Osteoblast (primary cell): ENCODE results near the gene RBM39. TPM values are rescaled to one million over a fixed set of nuclear protein-coding genes. Genes with fewer than 3 reads are reported as not detected.
"Not testable (repeated sequence)": the region's sequence is repeated elsewhere in the genome, so short reads cannot be mapped to it uniquely, and the experiment has no call there.

Source experiments
- DNase-seq: peaks from one replicate; pipeline ENCODE4 v3.0.0; 2011; ENCODE audit warnings: low spot score, mixed read lengths; ENCODE audit not compliant: insufficient read length; ENCODE audit errors: missing footprints
- H2AFZ ChIP-seq: 2 replicates; pipeline ENCODE4 v1.6.0; 2011; ENCODE audit warnings: mild to moderate bottlenecking, low read length
- H3K27ac ChIP-seq: 2 replicates; pipeline ENCODE4 v1.5.1; 2011; ENCODE audit warnings: mild to moderate bottlenecking, low read depth, low read length, moderate library complexity
- H3K27me3 ChIP-seq: 2 replicates; pipeline ENCODE4 v1.6.0; 2012; ENCODE audit warnings: mild to moderate bottlenecking, control low read depth, inconsistent platforms, low read length, moderate library complexity; ENCODE audit not compliant: insufficient read depth
- H3K36me3 ChIP-seq: 2 replicates; pipeline ENCODE4 v1.5.1; 2011; ENCODE audit warnings: mild to moderate bottlenecking, low read length, control low read depth, moderate library complexity; ENCODE audit not compliant: insufficient read depth
- H3K4me1 ChIP-seq: 2 replicates; pipeline ENCODE4 v1.5.1; 2011; ENCODE audit warnings: mild to moderate bottlenecking, low read length, control low read depth, moderate library complexity; ENCODE audit not compliant: insufficient read depth
- H3K4me2 ChIP-seq: 2 replicates; pipeline ENCODE4 v1.6.0; 2011; ENCODE audit warnings: mild to moderate bottlenecking, low read length; ENCODE audit not compliant: insufficient read depth
- H3K4me3 ChIP-seq: fragments of 200-600 bp; sonication (generic); 3 replicates; pipeline ENCODE4 v1.5.1; 2012; ENCODE audit warnings: mild to moderate bottlenecking, low read length, inconsistent platforms; ENCODE audit not compliant: insufficient read depth
- H3K79me2 ChIP-seq: 2 replicates; pipeline ENCODE4 v1.6.0; 2012; ENCODE audit warnings: mild to moderate bottlenecking, low read length, control low read depth, inconsistent platforms; ENCODE audit not compliant: insufficient read depth
- H3K9me3 ChIP-seq: 2 replicates; pipeline ENCODE4 v1.5.1; 2011; ENCODE audit warnings: low read depth, low read length, control low read depth
- H4K20me1 ChIP-seq: 2 replicates; pipeline ENCODE4 v1.6.0; 2012; ENCODE audit warnings: mild to moderate bottlenecking, low read length, control low read depth; ENCODE audit not compliant: insufficient read depth
- CTCF ChIP-seq: IDR thresholded peaks from 2 replicates; pipeline ENCODE4 v1.5.1; 2011; ENCODE audit warnings: mild to moderate bottlenecking, low read depth, low read length, moderate library complexity; ENCODE audit errors: extremely low read depth
- total RNA-seq: library from RNA; depleted of rRNA; stranded (reverse); fragments of >200 nt; gene quantifications from 2 replicates; pipeline ENCODE4 v1.2.3, GENCODE V29; 2012

Gene RBM39
- total RNA-seq, 1 donor, result 300 TPM

- H3K36me3 ChIP-seq, result peaks cover 20% of the 10 kb centered on the region
- not testable (repeated sequence) for H2AFZ ChIP-seq, H3K79me2 ChIP-seq, H3K9me3 ChIP-seq, H3K27ac ChIP-seq, H3K27me3 ChIP-seq, H3K4me1 ChIP-seq, H3K4me3 ChIP-seq, H4K20me1 ChIP-seq, DNase-seq, H3K4me2 ChIP-seq
- TF ChIP-seq CTCF, result peak; percentile 28
These were observed 55.2 kb downstream of the RBM39 start for GRCh38 chr20:35686872-35687271.

GRCh38 chr20:35685368-35685767 lies 56.7 kb downstream of the RBM39 start:
- not testable (repeated sequence) for H3K4me2 ChIP-seq, H4K20me1 ChIP-seq, H3K27me3 ChIP-seq, H3K79me2 ChIP-seq, H2AFZ ChIP-seq, H3K9me3 ChIP-seq, H3K4me3 ChIP-seq, H3K27ac ChIP-seq, DNase-seq, H3K4me1 ChIP-seq
- H3K36me3 ChIP-seq, result peaks cover 22% of the 10 kb centered on the region

GRCh38 chr20:35681960-35682359 lies 60.1 kb downstream of the RBM39 start:
- no peak for DNase-seq
- no peaks in the 10 kb centered on the region for H4K20me1 ChIP-seq
- H2AFZ ChIP-seq, result no peak overlapping the region
- H3K27me3 ChIP-seq, result no peaks in the 10 kb centered on the region
- H3K9me3 ChIP-seq, result no peaks in the 10 kb centered on the region
- H3K79me2 ChIP-seq, result no peaks in the 10 kb centered on the region
- no peak overlapping the region for H3K4me2 ChIP-seq
- no peaks in the 10 kb centered on the region for H3K4me1 ChIP-seq
- peaks cover 14% of the 10 kb centered on the region for H3K36me3 ChIP-seq
- no peak overlapping the region for H3K27ac ChIP-seq
- H3K4me3 ChIP-seq, result no peak overlapping the region
- TF ChIP-seq CTCF, result no peak

- no peaks in the 10 kb centered on the region for H3K4me1 ChIP-seq
- no peaks in the 10 kb centered on the region for H4K20me1 ChIP-seq
- H3K4me2 ChIP-seq, result no peak overlapping the region
- H3K36me3 ChIP-seq, result peaks cover 14% of the 10 kb centered on the region
- H2AFZ ChIP-seq, result no peak overlapping the region
- no peak for TF ChIP-seq CTCF
- no peak for DNase-seq
- no peaks in the 10 kb centered on the region for H3K27me3 ChIP-seq
- no peaks in the 10 kb centered on the region for H3K9me3 ChIP-seq
- no peak overlapping the region for H3K4me3 ChIP-seq
- H3K27ac ChIP-seq, result no peak overlapping the region
- H3K79me2 ChIP-seq, result no peaks in the 10 kb centered on the region
These were observed 61.4 kb downstream of the RBM39 start for GRCh38 chr20:35680452-35681183.
